Daoy (cell line): Measurements from ENCODE around the gene SOWAHD. TPM values are rescaled to one million over a fixed set of nuclear protein-coding genes. Genes with fewer than 3 reads are reported as not detected.

Experiments
- total RNA-seq: library from RNA; depleted of rRNA; stranded (reverse); fragments of >200 nt; shearing (Covaris generic); gene quantifications from 2 replicates; pipeline ENCODE4 v1.2.3, GENCODE V29; 2014; rRNA removed

SOWAHD gene
- total RNA-seq, 1 experiment from 2014 or later, result 0.17 TPM

Other genes with a start within 250 kb of the SOWAHD start
- 59.4 and 87.3 TPM in 2 replicates for gene STEEP1, start 193.2 kb upstream of the SOWAHD start, total RNA-seq
- gene UBE2A, start 184.0 kb upstream of the SOWAHD start, total RNA-seq, result 16.6 and 17.6 TPM in 2 replicates
- gene NKRF, start 152.2 kb upstream of the SOWAHD start, total RNA-seq, result 4.4 and 4.5 TPM in 2 replicates
- gene SEPTIN6, start 65.4 kb upstream of the SOWAHD start, total RNA-seq, result 10.2 and 11.1 TPM in 2 replicates
- 2,217 and 4,418 TPM in 2 replicates for gene RPL39, start 33.0 kb downstream of the SOWAHD start, total RNA-seq
- 6.0 and 7.0 TPM in 2 replicates for gene UPF3B, start 94.4 kb downstream of the SOWAHD start, total RNA-seq
- 13.1 and 14.9 TPM in 2 replicates for gene RNF113A, start 113.1 kb downstream of the SOWAHD start, total RNA-seq
- 71.7 and 83.4 TPM in 2 replicates for gene NDUFA1, start 113.2 kb downstream of the SOWAHD start, total RNA-seq
- not detected in 2 replicates for gene AKAP14, start 137.3 kb downstream of the SOWAHD start, total RNA-seq
- gene NKAP, start 185.2 kb downstream of the SOWAHD start, total RNA-seq, result 2.9 and 3.5 TPM in 2 replicates